B cell (primary cell): ENCODE measurements around the gene SPATA32. TPM values are rescaled to one million over a fixed set of nuclear protein-coding genes. Genes with fewer than 3 reads are reported as not detected.

ENCODE experiments used
- ATAC-seq: fragments of 200-7000 bp; cut with Tn5 transposase; one replicate; pipeline ENCODE4 v1.10.0; 2021; ENCODE audit warnings: low read depth, mild to moderate bottlenecking, moderate number of reproducible peaks, moderate library complexity
- CTCF ChIA-PET: fragments of 350-600 bp; sonication (Branson Sonifier 250); formaldehyde crosslinking; loops from one replicate; lab custom pipeline; 2021; ENCODE audit warnings: antibody characterized with exemption, inconsistent platforms; lab: Charles Lee
- POLR2A ChIA-PET: fragments of 350-600 bp; sonication (Branson Sonifier 250); formaldehyde crosslinking; loops from one replicate; lab custom pipeline; 2021; ENCODE audit warnings: antibody characterized with exemption; lab: Charles Lee
- DNase-seq: peaks from one replicate; pipeline ENCODE4 v3.0.0; 2013
- H2AFZ ChIP-seq: 2 replicates; pipeline ENCODE4 v1.6.1; 2012; ENCODE audit warnings: mild to moderate bottlenecking, low read depth, low read length; ENCODE audit not compliant: insufficient read depth, poor library complexity, severe bottlenecking
- H3K27ac ChIP-seq, 2 donors: 1 replicate in 1 of 2; 2 replicates in 1 of 2; pipeline ENCODE4 v1.5.1; 2012 to 2013; ENCODE audit warnings: low read length in 2 of 2, mild to moderate bottlenecking in 2 of 2, moderate library complexity in 1 of 2
- H3K27me3 ChIP-seq, 4 experiments: fragments of 200-600 bp in 1 of 4; sonication (generic) in 1 of 4; replicated peaks in 1 of 4; 1 replicate in 2 of 4; 2 replicates in 2 of 4; pipeline versions ENCODE4 v1.6.1 to v1.7.0; 2013 to 2016; ENCODE audit warnings: low read length in 3 of 4, mild to moderate bottlenecking in 2 of 4, mixed read lengths in 1 of 4, moderate library complexity in 1 of 4; ENCODE audit not compliant: insufficient read depth in 4 of 4, control insufficient read depth in 3 of 4; ENCODE audit errors: control extremely low read depth in 1 of 4
- H3K36me3 ChIP-seq, 2 experiments: replicated peaks in 1 of 2; 1 replicate in 1 of 2; 2 replicates in 1 of 2; pipeline versions ENCODE4 v1.6.1 to v1.7.1; 2013; ENCODE audit warnings: low read length in 1 of 2; ENCODE audit not compliant: insufficient read depth in 2 of 2, control insufficient read depth in 1 of 2; ENCODE audit errors: control extremely low read depth in 1 of 2, extremely low read depth in 1 of 2
- H3K4me1 ChIP-seq, 2 donors: fragments of 200-600 bp in 1 of 2; sonication (generic) in 1 of 2; 1 replicate in 1 of 2; 2 replicates in 1 of 2; pipeline versions ENCODE4 v1.5.1 to v1.6.1; 2013 to 2017; ENCODE audit warnings: low read length in 2 of 2; ENCODE audit not compliant: control insufficient read depth in 2 of 2, insufficient read depth in 2 of 2
- H3K4me2 ChIP-seq: replicated peaks from 2 replicates; pipeline ENCODE3; 2012; ENCODE audit warnings: mild to moderate bottlenecking, low read depth, low read length; ENCODE audit not compliant: poor library complexity, severe bottlenecking
- H3K4me3 ChIP-seq, 5 experiments: fragments of 200-600 bp in 1 of 5; sonication (generic) in 1 of 5; 1 replicate in 3 of 5; 2 replicates in 2 of 5; pipeline versions ENCODE4 v1.5.1 to v1.7.0; 2011 to 2016; ENCODE audit warnings: low read length in 4 of 5, mild to moderate bottlenecking in 4 of 5, low read depth in 2 of 5, control low read depth in 1 of 5, moderate library complexity in 1 of 5; ENCODE audit not compliant: insufficient read depth in 1 of 5; ENCODE audit errors: control extremely low read depth in 1 of 5, extremely low read depth in 1 of 5
- H3K79me2 ChIP-seq: fragments of 200-600 bp; sonication (generic); one replicate; pipeline ENCODE4 v1.6.0; 2016; ENCODE audit warnings: low read length; ENCODE audit not compliant: control insufficient read depth, insufficient read depth
- H3K9ac ChIP-seq: fragments of 200-600 bp; sonication (generic); 2 replicates; pipeline ENCODE4 v1.6.1; 2017; ENCODE audit warnings: mild to moderate bottlenecking, low read length, moderate library complexity
- H3K9me3 ChIP-seq, 3 donors: one replicate each; pipeline versions ENCODE4 v1.6.1 to v1.7.1; 2013; ENCODE audit warnings: low read length in 2 of 3; ENCODE audit not compliant: control insufficient read depth in 2 of 3, insufficient read depth in 1 of 3; ENCODE audit errors: control extremely low read depth in 1 of 3
- H4K20me1 ChIP-seq: 2 replicates; pipeline ENCODE4 v1.6.0; 2012; ENCODE audit warnings: mild to moderate bottlenecking, low read length; ENCODE audit not compliant: insufficient read depth, control insufficient read depth, poor library complexity, severe bottlenecking
- H3K27ac Mint-ChIP-seq: one replicate; pipeline ENCODE4 v1.8.0; 2021; ENCODE audit warnings: mixed read lengths
- H3K27me3 Mint-ChIP-seq: one replicate; pipeline ENCODE4 v1.8.0; 2021; ENCODE audit warnings: mixed read lengths
- H3K4me1 Mint-ChIP-seq: one replicate; pipeline ENCODE4 v1.8.0; 2021; ENCODE audit warnings: mixed read lengths
- H3K4me3 Mint-ChIP-seq: one replicate; pipeline ENCODE4 v1.8.0; 2021; ENCODE audit warnings: mixed read lengths
- H3K9me3 Mint-ChIP-seq: one replicate; pipeline ENCODE4 v1.8.0; 2022; ENCODE audit warnings: mixed read lengths; ENCODE audit not compliant: insufficient read depth
- CTCF ChIP-seq: fragments of 200-600 bp; IDR thresholded peaks from one replicate; pipeline ENCODE4 v1.8.0; 2022; ENCODE audit warnings: antibody characterized with exemption, mild to moderate bottlenecking
- EZH2 ChIP-seq: IDR thresholded peaks from 2 replicates; pipeline ENCODE4 v1.6.1; 2012; ENCODE audit warnings: borderline replicate concordance, low read depth, mild to moderate bottlenecking, moderate library complexity, low read length; ENCODE audit not compliant: insufficient read depth, poor library complexity, severe bottlenecking
- WGBS: methylation state at CpG from one replicate; pipeline ENCODE4 v1.1.5; 2013; ENCODE audit warnings: missing lambda C conversion rate; ENCODE audit not compliant: insufficient coverage; 5-methylcytosine and 5-hydroxymethylcytosine counted together
- intact Hi-C: fragments of 100-400 bp; cut with micrococcal nuclease; formaldehyde crosslinking; loops from one replicate; pipeline ENCODE4 v1.10.0; 2022
- polyA plus RNA-seq: library from polyadenylated mRNA; depleted of rRNA; stranded (reverse); fragments of >200 nt; gene quantifications from 2 replicates; pipeline ENCODE4 v1.2.3, GENCODE V29; 2012
- total RNA-seq, 2 donors: library from RNA; stranded (reverse); fragments of 120-200 nt in 1 of 2; gene quantifications; 1 replicate in 1 of 2; 2 replicates in 1 of 2; pipeline versions ENCODE4 v1.2.3 to v1.2.4, GENCODE V29; 2013 to 2022

Gene SPATA32
- total and polyA plus RNA-seq, 2 donors (not counting 1 experiment from before 2014, with no cell fraction given): 0.12 to 0.52 TPM

- H3K4me3 Mint-ChIP-seq: no peak overlapping the region
- 97% methylated on average over 20 of the region's 21 CpGs for WGBS
- H3K4me1 Mint-ChIP-seq: peaks cover 34% of the 10 kb centered on the region
- ATAC-seq: no peak
- H3K9me3 Mint-ChIP-seq: no peaks in the 10 kb centered on the region
- peaks cover 21% of the 10 kb centered on the region for H3K79me2 ChIP-seq
- ChIA-PET CTCF (interaction anchor here (0.7 to 24.6 kb wide), 8 partner anchors 9 to 141 kb away, joined by 3 to 737 read pairs (median 4); partner anchors contain the start of genes ACBD4 and FMNL1), POLR2A (interaction anchor here (1.0 to 4.6 kb wide), 2 partner anchors 24 to 51 kb away, joined by 3 to 31 read pairs; partner anchors contain the start of gene FMNL1)
- H2AFZ ChIP-seq: no peak overlapping the region
- DNase-seq: no peak
- H3K27me3 ChIP-seq: no peaks in the 10 kb centered on the region
- H3K9me3 ChIP-seq: no peaks in the 10 kb centered on the region
- peaks cover 71% of the 10 kb centered on the region for H4K20me1 ChIP-seq
- H3K4me1 ChIP-seq: peaks cover 20 to 22% of the 10 kb centered on the region in 2 donors
- no peak overlapping the region for H3K9ac ChIP-seq
- H3K36me3 ChIP-seq: peaks cover 0 to 74% of the 10 kb centered on the region in 2 experiments
- intact Hi-C loops: no loop called here
- no peak overlapping the region for H3K4me3 ChIP-seq
- H3K27ac Mint-ChIP-seq: peak overlapping the region; percentile 41
- H3K27me3 Mint-ChIP-seq: no peaks in the 10 kb centered on the region
- no peak overlapping the region for H3K4me2 ChIP-seq
- peak overlapping the region in 1 of 2 donors; percentile 33 for H3K27ac ChIP-seq
- TF ChIP-seq CTCF: no peak
- TF ChIP-seq EZH2: no peak
Measured at GRCh38 chr17:45244725-45245656, 16.9 kb downstream of the SPATA32 start.
